SU-DHL-6 (cell line): ENCODE results near the gene UBXN10.

Source experiments
- H2AFZ ChIP-seq: fragments of 200-600 bp; sonication (generic); 2 replicates; pipeline ENCODE4 v1.6.1; 2014; ENCODE audit warnings: low read depth, mild to moderate bottlenecking, moderate library complexity, mixed read lengths, antibody characterized with exemption, low read length; ENCODE audit not compliant: severe bottlenecking
- H3F3A ChIP-seq: fragments of 200-600 bp; shearing (Covaris generic); 2 replicates; pipeline ENCODE4 v1.6.0; 2016; ENCODE audit warnings: antibody characterized with exemption, mild to moderate bottlenecking; ENCODE audit not compliant: insufficient read depth
- H3K27ac ChIP-seq: fragments of 200-600 bp; sonication (generic); 2 replicates; pipeline ENCODE4 v1.5.1; 2016; ENCODE audit warnings: low read depth, mild to moderate bottlenecking, low read length, moderate library complexity, mixed read lengths
- H3K27me3 ChIP-seq: fragments of 200-600 bp; sonication (generic), shearing (Covaris generic); 2 replicates; pipeline ENCODE4 v1.6.0; 2014; ENCODE audit warnings: mild to moderate bottlenecking, low read length
- H3K36me3 ChIP-seq: fragments of 200-600 bp; sonication (generic); 2 replicates; pipeline ENCODE4 v1.6.1; 2014; ENCODE audit warnings: mild to moderate bottlenecking, low read length, mixed read lengths
- H3K4me2 ChIP-seq: fragments of 300-600, 200-600 bp; shearing (Covaris generic), sonication (generic); 2 replicates; pipeline ENCODE4 v1.6.0; 2014; ENCODE audit warnings: low read length, low read depth, mild to moderate bottlenecking; ENCODE audit not compliant: poor library complexity, severe bottlenecking
- H3K4me3 ChIP-seq: fragments of 200-600 bp; sonication (generic); 2 replicates; pipeline ENCODE4 v1.5.1; 2014; ENCODE audit warnings: antibody characterized with exemption, low read length, mild to moderate bottlenecking, mixed read lengths; ENCODE audit not compliant: insufficient read depth, poor library complexity, severe bottlenecking
- H3K79me2 ChIP-seq: fragments of 200-600 bp; sonication (generic); 2 replicates; pipeline ENCODE4 v1.6.1; 2014; ENCODE audit warnings: mild to moderate bottlenecking, low read length, moderate library complexity; ENCODE audit not compliant: insufficient read depth
- H3K9ac ChIP-seq: fragments of 200-600 bp; sonication (generic); 2 replicates; pipeline ENCODE4 v1.7.0; 2014; ENCODE audit warnings: mild to moderate bottlenecking, low read length
- H3K9me2 ChIP-seq: fragments of 200-600 bp; sonication (generic); replicated peaks from 2 replicates; pipeline ENCODE4 v1.6.1; 2014; ENCODE audit warnings: low read length; ENCODE audit not compliant: insufficient read depth
- H3K9me3 ChIP-seq: fragments of 200-600 bp; sonication (generic); 2 replicates; pipeline ENCODE4 v1.6.1; 2014; ENCODE audit warnings: low read length, mixed read lengths; ENCODE audit not compliant: insufficient read depth
- H4K20me1 ChIP-seq: fragments of 200-600 bp; sonication (generic); 2 replicates; pipeline ENCODE4 v1.6.1; 2014; ENCODE audit warnings: low read depth, mild to moderate bottlenecking, antibody characterized with exemption, low read length, moderate library complexity, mixed read lengths
- CTCF ChIP-seq: fragments of 200-600 bp; sonication (generic); IDR thresholded peaks from one replicate; pipeline ENCODE4 v1.5.1; 2017; ENCODE audit warnings: antibody characterized with exemption, mild to moderate bottlenecking, low read length, moderate library complexity; ENCODE audit not compliant: insufficient read depth, poor library complexity, severe bottlenecking
- EZH2phosphoT487 ChIP-seq: fragments of 200-600 bp; sonication (generic), shearing (Covaris generic); conservative IDR thresholded peaks from 2 replicates; pipeline ENCODE4 v1.6.1; 2018; ENCODE audit warnings: mild to moderate bottlenecking, antibody characterized with exemption, low read length, moderate library complexity, mixed read lengths

The UBXN10 gene

DNA sequence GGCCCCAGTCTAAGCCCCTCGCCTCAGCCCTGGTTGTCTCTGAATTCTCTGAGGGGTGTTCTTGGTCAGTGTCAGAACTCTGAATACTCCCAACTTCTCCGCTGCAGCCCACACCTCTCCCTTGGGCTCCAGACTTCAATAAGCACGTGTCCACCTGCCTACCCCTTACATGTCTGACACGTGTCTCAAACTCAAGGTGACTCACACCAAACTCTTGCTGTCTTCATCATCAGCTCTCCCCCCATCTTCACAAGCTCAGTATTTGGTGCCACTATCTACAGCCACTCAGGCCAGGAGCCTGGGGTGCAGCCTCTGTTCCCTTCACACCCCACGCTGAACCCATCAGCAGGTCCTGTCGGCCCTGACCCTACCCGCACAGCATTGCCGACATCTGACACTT is 18.8 kb upstream of the UBXN10 start:
- Histone ChIP-seq H3K9ac (no peak overlapping the region), H3K4me2 (no peak overlapping the region), H3K9me3 (no peaks in the 10 kb centered on the region), H3K4me3 (no peak overlapping the region), H3K36me3 (no peaks in the 10 kb centered on the region), H4K20me1 (no peaks in the 10 kb centered on the region), H3F3A (no peaks in the 10 kb centered on the region), H3K79me2 (no peaks in the 10 kb centered on the region), H3K9me2 (no peaks in the 10 kb centered on the region), H3K27ac (no peak overlapping the region), H2AFZ (no peak overlapping the region), H3K27me3 (no peaks in the 10 kb centered on the region)
- TF ChIP-seq EZH2phosphoT487 (no peak), CTCF (no peak)

GRCh38 chr1:20168564-20169491 is 17.1 kb upstream of the UBXN10 start:
- no peak overlapping the region for H3K4me2 ChIP-seq
- H3K27me3 ChIP-seq: no peaks in the 10 kb centered on the region

GRCh38 chr1:20169932-20170331 is 16.0 kb upstream of the UBXN10 start:
- no peak overlapping the region for H2AFZ ChIP-seq
- H3K9me2 ChIP-seq: no peaks in the 10 kb centered on the region
- no peaks in the 10 kb centered on the region for H3K9me3 ChIP-seq
- H3F3A ChIP-seq: no peaks in the 10 kb centered on the region
- H3K79me2 ChIP-seq: no peaks in the 10 kb centered on the region
- H3K27ac ChIP-seq: no peak overlapping the region
- no peak overlapping the region for H3K9ac ChIP-seq
- no peak overlapping the region for H3K4me3 ChIP-seq
- no peaks in the 10 kb centered on the region for H4K20me1 ChIP-seq
- TF ChIP-seq EZH2phosphoT487 (no peak), CTCF (no peak)
- no peaks in the 10 kb centered on the region for H3K36me3 ChIP-seq
- no peaks in the 10 kb centered on the region for H3K27me3 ChIP-seq
- H3K4me2 ChIP-seq: no peak overlapping the region

More at GRCh38 chr1:20168564-20169491, 17.1 kb upstream of the UBXN10 start:
- no peaks in the 10 kb centered on the region for H3F3A ChIP-seq
- H3K36me3 ChIP-seq: no peaks in the 10 kb centered on the region
- H3K9ac ChIP-seq: no peak overlapping the region
- no peaks in the 10 kb centered on the region for H3K9me3 ChIP-seq
- TF ChIP-seq CTCF (no peak), EZH2phosphoT487 (no peak)
- no peak overlapping the region for H3K27ac ChIP-seq
- no peaks in the 10 kb centered on the region for H3K9me2 ChIP-seq
- H3K79me2 ChIP-seq: no peaks in the 10 kb centered on the region
- no peak overlapping the region for H3K4me3 ChIP-seq
- no peaks in the 10 kb centered on the region for H4K20me1 ChIP-seq
- no peak overlapping the region for H2AFZ ChIP-seq
